ENCODE results near the gene KLHL8. TPM values are rescaled to one million over a fixed set of nuclear protein-coding genes. Genes with fewer than 3 reads are reported as not detected.
A peak's percentile ranks its signal among the peaks of the same experiment; 100 is the strongest.

The KLHL8 gene
- total and polyA plus RNA-seq, 2 donors (not counting 1 experiment from before 2014, with no cell fraction given): 2.3 to 14.3 TPM

GRCh38 chr4:87211249-87211952 lies 9.0 kb downstream of the KLHL8 start:
- Histone ChIP-seq H3K4me1 (ENCODE audit: control insufficient read depth in 2 of 2, insufficient read depth in 2 of 2, low read length in 2 of 2) (peaks cover 7 to 11% of the 10 kb centered on the region in 2 donors), H3K36me3 (replicated peaks in 1 of 2; ENCODE audit: control extremely low read depth in 1 of 2, control insufficient read depth in 1 of 2, extremely low read depth in 1 of 2, insufficient read depth in 2 of 2, low read length in 1 of 2) (no peaks in the 10 kb centered on the region), H3K4me2 (replicated peaks; ENCODE audit: low read depth, low read length, poor library complexity, severe bottlenecking) (no peak overlapping the region), H3K27me3 (replicated peaks in 1 of 4; ENCODE audit: control extremely low read depth in 1 of 4, control insufficient read depth in 3 of 4, insufficient read depth in 4 of 4, low read length in 3 of 4) (no peaks in the 10 kb centered on the region), H3K27ac (ENCODE audit: low read length in 2 of 2) (no peak overlapping the region), H3K4me3 (ENCODE audit: control extremely low read depth in 1 of 5, extremely low read depth in 1 of 5, insufficient read depth in 1 of 5, low read depth in 2 of 5, low read length in 4 of 5) (no peak overlapping the region), H3K79me2 (ENCODE audit: control insufficient read depth, insufficient read depth, low read length) (peaks cover 65% of the 10 kb centered on the region), H3K9ac (ENCODE audit: low read length) (no peak overlapping the region), H4K20me1 (ENCODE audit: control insufficient read depth, insufficient read depth, low read length, poor library complexity, severe bottlenecking) (peaks cover 2% of the 10 kb centered on the region), H3K9me3 (ENCODE audit: control extremely low read depth in 1 of 3, control insufficient read depth in 2 of 3, insufficient read depth in 1 of 3, low read length in 2 of 3) (no peaks in the 10 kb centered on the region), H2AFZ (ENCODE audit: insufficient read depth, low read depth, low read length, poor library complexity, severe bottlenecking) (no peak overlapping the region)
- CTCF ChIA-PET: interaction anchor here (3.5 kb wide), 1 partner anchor 8 kb away, joined by 14 read pairs; no protein-coding TSS in a partner anchor
- TF ChIP-seq EZH2 (IDR thresholded peaks at IDR 0.05; ENCODE audit: borderline replicate concordance, insufficient read depth, low read depth, low read length, poor library complexity, severe bottlenecking): no peak
- TF ChIP-seq, protein P1, sequence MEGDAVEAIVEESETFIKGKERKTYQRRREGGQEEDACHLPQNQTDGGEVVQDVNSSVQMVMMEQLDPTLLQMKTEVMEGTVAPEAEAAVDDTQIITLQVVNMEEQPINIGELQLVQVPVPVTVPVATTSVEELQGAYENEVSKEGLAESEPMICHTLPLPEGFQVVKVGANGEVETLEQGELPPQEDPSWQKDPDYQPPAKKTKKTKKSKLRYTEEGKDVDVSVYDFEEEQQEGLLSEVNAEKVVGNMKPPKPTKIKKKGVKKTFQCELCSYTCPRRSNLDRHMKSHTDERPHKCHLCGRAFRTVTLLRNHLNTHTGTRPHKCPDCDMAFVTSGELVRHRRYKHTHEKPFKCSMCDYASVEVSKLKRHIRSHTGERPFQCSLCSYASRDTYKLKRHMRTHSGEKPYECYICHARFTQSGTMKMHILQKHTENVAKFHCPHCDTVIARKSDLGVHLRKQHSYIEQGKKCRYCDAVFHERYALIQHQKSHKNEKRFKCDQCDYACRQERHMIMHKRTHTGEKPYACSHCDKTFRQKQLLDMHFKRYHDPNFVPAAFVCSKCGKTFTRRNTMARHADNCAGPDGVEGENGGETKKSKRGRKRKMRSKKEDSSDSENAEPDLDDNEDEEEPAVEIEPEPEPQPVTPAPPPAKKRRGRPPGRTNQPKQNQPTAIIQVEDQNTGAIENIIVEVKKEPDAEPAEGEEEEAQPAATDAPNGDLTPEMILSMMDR (IDR thresholded peaks at IDR 0.05): no peak
- WGBS (ENCODE audit: insufficient coverage): 100% methylated on average over 3 of the region's 5 CpGs
- Mint-ChIP-seq H3K27me3 (no peaks in the 10 kb centered on the region), H3K9me3 (ENCODE audit: insufficient read depth) (no peaks in the 10 kb centered on the region), H3K4me1 (peaks cover 17% of the 10 kb centered on the region), H3K27ac (no peak overlapping the region), H3K4me3 (no peak overlapping the region)
- intact Hi-C loops (cut with micrococcal nuclease): no loop called here
- ATAC-seq (ENCODE audit: low read depth) (no peak), DNase-seq (no peak)
- POLR2A ChIA-PET: no interaction called here

DNA sequence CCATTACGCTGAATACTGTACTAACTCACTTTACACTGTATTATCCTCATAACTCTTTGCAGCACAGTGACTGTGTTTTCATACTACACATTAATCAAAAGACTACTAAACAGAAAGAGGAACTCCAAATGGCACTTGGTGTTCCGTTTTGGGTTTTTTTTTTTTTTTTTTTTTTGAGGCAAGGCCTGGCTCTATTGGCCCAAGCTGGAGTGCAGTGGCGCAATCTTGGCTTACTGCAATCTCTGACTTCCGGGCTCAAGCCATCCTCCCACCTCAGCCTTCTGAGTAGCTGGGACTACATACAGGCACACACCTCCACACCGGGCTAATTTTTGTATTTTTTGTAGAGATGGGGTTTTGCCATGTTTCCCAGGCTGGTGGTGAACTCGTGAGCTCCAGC lies 10.7 kb downstream of the KLHL8 start:
- H3K4me3 ChIP-seq (ENCODE audit: control extremely low read depth in 1 of 5, extremely low read depth in 1 of 5, insufficient read depth in 1 of 5, low read depth in 2 of 5, low read length in 4 of 5): peak overlapping the region in 4 of 5 experiments; percentile 34 to 75 (median 48)
- peaks cover 65% of the 10 kb centered on the region for H3K79me2 ChIP-seq (ENCODE audit: control insufficient read depth, insufficient read depth, low read length)

More for the DNA sequence above, 10.7 kb downstream of the KLHL8 start:
- peak; percentile 93 for ATAC-seq (ENCODE audit: low read depth)
- Histone ChIP-seq H3K9me3 (ENCODE audit: control extremely low read depth in 1 of 3, control insufficient read depth in 2 of 3, insufficient read depth in 1 of 3, low read length in 2 of 3) (no peaks in the 10 kb centered on the region), H3K4me1 (ENCODE audit: control insufficient read depth in 2 of 2, insufficient read depth in 2 of 2, low read length in 2 of 2) (peaks cover 7 to 11% of the 10 kb centered on the region in 2 donors), H3K36me3 (replicated peaks in 1 of 2; ENCODE audit: control extremely low read depth in 1 of 2, control insufficient read depth in 1 of 2, extremely low read depth in 1 of 2, insufficient read depth in 2 of 2, low read length in 1 of 2) (no peaks in the 10 kb centered on the region), H4K20me1 (ENCODE audit: control insufficient read depth, insufficient read depth, low read length, poor library complexity, severe bottlenecking) (peaks cover 7% of the 10 kb centered on the region), H3K27ac (ENCODE audit: low read length in 2 of 2) (peak overlapping the region; percentile 3 to 56), H3K9ac (ENCODE audit: low read length) (peak overlapping the region; percentile 46), H2AFZ (ENCODE audit: insufficient read depth, low read depth, low read length, poor library complexity, severe bottlenecking) (peak overlapping the region; percentile 61), H3K4me2 (replicated peaks; ENCODE audit: low read depth, low read length, poor library complexity, severe bottlenecking) (peak overlapping the region; percentile 76), H3K27me3 (replicated peaks in 1 of 4; ENCODE audit: control extremely low read depth in 1 of 4, control insufficient read depth in 3 of 4, insufficient read depth in 4 of 4, low read length in 3 of 4) (no peaks in the 10 kb centered on the region)
- intact Hi-C loops (cut with micrococcal nuclease): loop anchor here (1.0 to 5.0 kb wide), 2 partner anchors 11 to 37 kb away; partner anchors contain the start of gene KLHL8
- POLR2A ChIA-PET: interaction anchor here (2.2 kb wide), 1 partner anchor 10 kb away, joined by 13 read pairs; the partner anchor contains the start of gene KLHL8
- Mint-ChIP-seq H3K27me3 (no peaks in the 10 kb centered on the region), H3K4me1 (peaks cover 16% of the 10 kb centered on the region), H3K9me3 (ENCODE audit: insufficient read depth) (no peaks in the 10 kb centered on the region), H3K4me3 (peak overlapping the region; percentile 85), H3K27ac (peak overlapping the region; percentile 83)
- WGBS (ENCODE audit: insufficient coverage): 75% methylated on average over 1 of the region's 6 CpGs
- TF ChIP-seq, protein P1 (IDR thresholded peaks at IDR 0.05): no peak
- no peak for TF ChIP-seq EZH2 (IDR thresholded peaks at IDR 0.05; ENCODE audit: borderline replicate concordance, insufficient read depth, low read depth, low read length, poor library complexity, severe bottlenecking)
- CTCF ChIA-PET: interaction anchor here (1.0 to 3.5 kb wide), 5 partner anchors 10 to 275 kb away, joined by 3 to 14 read pairs (median 4); partner anchors contain the start of gene AFF1
- peak; percentile 75 for DNase-seq

Measured in B cell (primary cell).